Eye (tissue), 1 donor: ENCODE data around the gene MAS1L.

Experiments used
- DNase-seq: peaks from one replicate; pipeline ENCODE4 v3.0.0-alpha.2; 2015

MAS1L gene

GRCh38 chr6:29487660-29488059 is at the start of gene MAS1L:
Gene MAS1L, minus strand, starts transcription at chr6:29487956. Its CDS starts 54 bp downstream, at chr6:29487902.
- DNase-seq = no peak

- DNase-seq = no peak
These were observed 44.7 kb upstream of the MAS1L start for GRCh38 chr6:29532320-29532951.

GRCh38 chr6:29531668-29532067 is 43.9 kb upstream of the MAS1L start:
- DNase-seq = no peak

- no peak for DNase-seq
These were observed 43.0 kb upstream of the MAS1L start for GRCh38 chr6:29530671-29531310.

- no peak for DNase-seq
These were observed 42.2 kb upstream of the MAS1L start for GRCh38 chr6:29529956-29530355.

- DNase-seq = no peak
These were observed 41.3 kb upstream of the MAS1L start for GRCh38 chr6:29528988-29529560.

GRCh38 chr6:29528300-29528931 is 40.7 kb upstream of the MAS1L start:
- DNase-seq = no peak

- no peak for DNase-seq
These were observed 39.8 kb upstream of the MAS1L start for GRCh38 chr6:29527564-29527963.

GRCh38 chr6:29527126-29527525 is 39.4 kb upstream of the MAS1L start:
- no peak for DNase-seq

GRCh38 chr6:29525311-29525639 is 37.5 kb upstream of the MAS1L start:
- DNase-seq = no peak

- no peak for DNase-seq
These were observed 36.9 kb upstream of the MAS1L start for GRCh38 chr6:29524444-29525310.

GRCh38 chr6:29524044-29524443 is 36.3 kb upstream of the MAS1L start:
- no peak for DNase-seq

- DNase-seq = no peak
These were observed 34.5 kb upstream of the MAS1L start for GRCh38 chr6:29522227-29522626.

GRCh38 chr6:29521006-29521680 is 33.4 kb upstream of the MAS1L start:
- no peak for DNase-seq

- no peak for DNase-seq
These were observed 32.5 kb upstream of the MAS1L start for GRCh38 chr6:29520232-29520631.

GRCh38 chr6:29519291-29520010 is 31.7 kb upstream of the MAS1L start:
- no peak for DNase-seq

GRCh38 chr6:29517728-29518440 is 30.1 kb upstream of the MAS1L start:
- DNase-seq = no peak

- DNase-seq = no peak
These were observed 29.5 kb upstream of the MAS1L start for GRCh38 chr6:29517245-29517644.

- no peak for DNase-seq
These were observed 28.4 kb upstream of the MAS1L start for GRCh38 chr6:29516108-29516507.

GRCh38 chr6:29510746-29511300 is 23.1 kb upstream of the MAS1L start:
- no peak for DNase-seq

- DNase-seq = peak; percentile 54
These were observed 22.4 kb upstream of the MAS1L start for GRCh38 chr6:29510202-29510601.
